T47D (cell line): Measurements from ENCODE around the gene TOP1.
A peak's percentile ranks its signal among the peaks of the same experiment; 100 is the strongest.

ENCODE experiments used
- DNase-seq, 2 experiments: peaks; one replicate each; pipeline versions ENCODE4 v3.0.0 to v3.0.0-alpha.2; 2011 to 2012; ENCODE audit warnings: low read depth in 1 of 2, low spot score in 1 of 2
- JUND ChIP-seq: IDR thresholded peaks from 2 replicates; pipeline ENCODE4 v1.6.1; 2012; ENCODE audit warnings: low read depth
- in situ Hi-C: cut with HindIII; loops from 2 replicates; pipeline ENCODE4 v1.10.0; 2016; ENCODE audit warnings: low sequenced_read_pairs, low pct_unique_long_range_greater_than_20kb

TOP1 gene

DNA sequence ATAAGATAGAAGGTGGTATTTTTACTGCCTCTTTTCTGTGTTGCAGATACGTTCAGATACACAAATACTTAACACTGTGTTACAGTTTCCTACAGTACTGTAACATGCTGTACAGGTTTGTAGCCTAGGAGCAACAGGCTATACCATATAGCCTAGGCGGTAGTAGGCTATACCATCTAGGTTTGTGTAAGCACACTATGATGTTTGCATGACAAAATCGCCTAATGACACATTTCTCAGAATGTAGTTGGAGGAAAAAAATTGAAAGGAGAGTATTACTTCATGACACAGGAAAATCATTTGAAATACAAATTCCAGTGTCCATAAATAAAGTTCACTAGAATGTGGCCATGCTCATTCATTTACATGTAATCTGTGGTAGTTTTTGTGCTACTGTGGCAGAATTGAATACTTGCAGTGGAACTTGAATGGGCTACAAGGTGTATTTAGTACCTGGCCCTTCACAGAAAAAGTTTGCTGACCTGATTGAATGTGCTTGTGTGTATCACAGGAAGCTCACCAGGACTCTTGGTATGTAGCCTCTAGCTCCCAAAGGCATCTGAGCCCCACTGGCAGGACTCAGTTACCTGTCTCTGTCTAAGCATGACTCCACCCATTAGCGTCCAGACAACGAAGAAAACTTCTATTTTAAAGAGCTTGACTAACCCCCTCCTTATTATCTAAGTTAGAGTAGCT lies 18.8 kb downstream of the TOP1 start:
- DNase-seq: no peak
- no peak for TF ChIP-seq JUND
- in situ Hi-C loops: no loop called here

DNA sequence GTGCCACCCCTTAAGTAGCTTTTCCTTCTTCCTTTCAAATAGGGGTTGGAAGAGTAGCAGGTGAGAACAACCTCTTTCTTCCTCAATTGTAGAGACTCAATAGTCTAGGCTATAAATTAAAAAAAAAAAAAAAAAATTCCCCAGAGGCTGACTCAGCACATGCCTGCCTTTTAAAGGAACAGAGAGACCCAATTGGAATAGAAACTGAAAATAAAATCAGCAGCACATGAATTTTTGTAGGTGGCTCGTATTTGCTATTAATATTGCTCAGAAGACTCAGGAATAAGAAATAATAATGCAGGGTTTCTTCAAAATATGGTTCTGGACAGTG lies 19.3 kb downstream of the TOP1 start:
- no peak for DNase-seq
- TF ChIP-seq JUND: no peak
- in situ Hi-C loops: no loop called here

DNA sequence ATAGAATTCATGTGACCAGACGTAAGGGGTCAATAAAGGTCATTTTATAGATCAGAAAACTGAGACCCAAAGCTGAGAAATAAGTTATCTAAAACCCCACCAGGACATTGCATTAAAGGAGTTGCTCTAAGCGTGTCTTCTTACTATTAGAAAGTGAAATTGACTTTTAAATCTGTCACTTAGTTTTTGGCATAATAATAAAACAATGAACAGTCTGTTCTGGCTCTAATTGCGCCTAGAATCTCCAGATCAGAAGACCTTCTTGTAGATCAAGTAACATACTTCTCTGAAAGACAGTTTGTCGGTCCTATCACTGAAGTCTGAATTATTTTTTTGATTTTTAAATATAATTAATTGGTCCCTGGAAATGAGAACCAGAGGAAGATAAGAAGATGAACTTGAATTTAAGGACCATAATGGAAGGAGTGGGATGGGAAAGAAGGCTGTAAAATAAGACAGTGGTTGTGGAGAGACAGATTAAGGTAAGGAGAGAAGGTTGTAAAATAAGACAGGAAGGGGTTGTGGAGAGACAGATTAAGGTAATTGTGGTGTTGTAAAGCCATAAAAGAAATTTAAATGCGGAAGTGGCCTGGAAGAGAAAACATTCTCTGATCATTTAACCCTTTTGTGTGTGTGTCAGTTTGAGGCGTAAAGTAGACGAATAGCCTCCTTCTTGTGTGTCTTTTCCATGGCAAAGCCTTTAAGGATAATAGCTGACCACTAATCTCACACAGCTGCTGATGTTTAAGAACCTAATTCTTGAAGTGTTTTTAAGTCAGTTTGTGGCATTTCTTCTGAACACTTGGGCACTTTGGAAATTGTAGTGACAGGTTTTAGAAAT lies 20.1 kb downstream of the TOP1 start:
- DNase-seq: no peak
- in situ Hi-C loops: no loop called here
- TF ChIP-seq JUND: no peak

DNA sequence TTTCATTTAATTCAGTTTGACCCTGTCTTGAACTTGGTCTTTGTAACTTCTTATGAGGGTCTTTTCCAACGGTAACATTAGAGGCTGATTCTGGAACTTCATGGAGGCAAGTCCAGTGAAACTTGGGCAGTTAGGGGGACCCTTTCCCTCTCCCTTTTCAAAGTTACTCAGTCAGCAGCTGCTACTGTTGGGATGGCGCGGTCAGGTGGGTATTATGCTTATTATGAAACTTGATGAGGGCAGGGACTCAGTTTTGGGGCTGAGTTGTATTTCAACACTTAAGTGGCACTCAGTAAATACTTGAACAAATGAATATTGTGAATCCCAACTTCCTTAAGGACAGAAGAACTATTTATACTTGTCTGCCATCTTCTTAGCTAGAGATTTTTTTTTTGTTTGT lies 20.8 kb downstream of the TOP1 start:
- DNase-seq: no peak
- no peak for TF ChIP-seq JUND
- in situ Hi-C loops: no loop called here

DNA sequence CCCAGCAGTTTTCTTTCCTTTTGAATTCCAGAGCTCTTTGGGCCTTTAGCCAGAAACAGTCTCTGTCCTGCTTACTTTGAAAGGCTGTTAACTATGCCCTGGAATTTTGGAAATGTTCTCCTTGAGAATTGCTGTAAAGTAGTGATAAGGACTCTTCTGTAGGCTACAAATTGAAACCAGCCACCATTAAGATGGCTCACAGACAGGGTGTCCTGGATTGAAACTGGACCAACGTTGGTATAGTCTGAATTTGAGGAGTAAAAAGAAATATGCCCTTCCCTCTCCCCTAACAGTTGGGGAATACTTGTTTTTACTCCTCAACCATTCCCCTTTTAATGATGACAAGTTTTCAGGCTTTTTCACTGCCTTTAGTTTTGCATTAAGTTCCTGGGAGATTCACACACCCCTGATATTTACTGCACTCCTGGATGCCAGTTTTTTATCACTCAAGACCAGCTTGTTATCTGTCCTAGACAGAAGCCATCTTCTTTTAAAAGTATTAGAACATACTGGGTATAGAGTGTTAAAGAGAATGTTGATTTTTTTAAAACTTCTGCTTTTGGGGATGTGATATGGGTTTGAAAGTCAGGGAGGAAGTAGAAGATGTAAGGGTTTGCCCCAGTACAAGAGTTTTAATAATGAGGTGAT lies 21.9 kb downstream of the TOP1 start:
- no peak for DNase-seq

DNA sequence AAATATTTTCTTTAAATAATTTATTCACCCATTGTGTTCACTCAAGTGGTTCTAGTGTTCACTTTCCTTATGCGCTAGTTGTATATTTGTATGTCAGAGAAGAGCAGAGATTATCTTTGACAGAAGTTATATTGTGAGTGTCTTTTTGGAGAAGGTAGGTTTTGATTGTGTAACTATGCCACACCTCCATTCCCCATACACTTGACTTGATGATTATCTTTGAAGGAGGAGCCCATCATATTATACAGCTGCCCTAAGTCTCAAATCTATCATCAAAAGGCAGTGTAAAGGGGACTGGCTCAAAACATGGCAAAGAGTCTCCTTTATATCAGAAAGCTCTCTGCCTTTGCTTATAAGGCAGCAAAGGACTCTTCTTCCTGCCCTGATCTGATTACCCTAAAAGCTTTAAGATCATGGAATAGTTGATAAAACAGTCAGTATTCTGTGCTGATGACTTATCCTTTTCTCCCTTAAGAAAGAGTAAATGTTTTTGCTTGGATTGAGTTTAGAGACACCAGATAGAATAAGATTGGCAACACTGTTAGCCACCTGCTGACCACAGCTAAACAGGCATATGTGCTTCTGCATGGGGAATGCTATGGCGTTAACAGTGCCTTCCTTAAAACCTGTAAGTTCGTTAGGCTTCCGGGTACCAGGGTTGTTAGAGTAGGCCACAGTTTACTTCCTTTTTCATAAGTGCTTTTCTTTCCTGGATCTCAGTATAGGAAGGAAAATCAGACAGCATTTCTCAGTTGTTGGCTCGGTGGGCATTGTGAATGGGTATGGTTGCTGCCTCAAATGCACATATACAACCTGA lies 22.6 kb downstream of the TOP1 start:
- no peak for TF ChIP-seq JUND
- DNase-seq: no peak
- in situ Hi-C loops: no loop called here

More for the DNA sequence above, 21.9 kb downstream of the TOP1 start:
- TF ChIP-seq JUND: no peak
- in situ Hi-C loops: no loop called here

DNA sequence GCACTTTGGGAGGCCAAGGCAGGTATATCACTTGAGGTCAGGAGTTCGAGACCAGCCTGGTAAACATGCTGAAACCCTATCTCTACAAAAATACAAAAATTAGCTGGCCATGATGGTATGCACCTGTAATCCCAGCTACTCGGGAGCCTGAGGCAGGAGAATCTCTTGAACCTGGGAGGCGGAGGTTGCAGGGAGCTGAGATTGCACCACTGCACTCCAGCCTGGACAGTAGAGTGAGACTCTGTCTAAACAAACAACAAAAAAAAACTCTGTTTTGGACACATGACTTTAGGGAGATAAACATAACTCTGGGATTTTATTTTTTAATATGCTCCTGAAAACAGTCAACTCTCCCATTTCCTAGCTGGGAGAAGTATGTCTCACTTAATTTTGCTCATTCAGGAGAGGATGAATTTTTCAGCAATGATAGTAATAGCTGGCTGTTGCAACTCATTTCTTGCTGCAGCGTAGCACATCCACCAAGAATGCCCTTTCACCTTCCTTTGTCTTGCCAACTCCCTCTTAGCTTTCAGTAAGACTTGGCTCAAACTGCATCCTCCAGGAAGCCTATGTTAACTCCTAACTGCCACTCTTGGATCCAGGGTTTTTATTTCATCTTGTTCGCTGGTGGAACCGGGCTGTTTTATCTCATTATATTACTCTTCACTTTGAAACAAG lies 24.3 kb downstream of the TOP1 start:
- in situ Hi-C loops: no loop called here
- no peak for DNase-seq

DNA sequence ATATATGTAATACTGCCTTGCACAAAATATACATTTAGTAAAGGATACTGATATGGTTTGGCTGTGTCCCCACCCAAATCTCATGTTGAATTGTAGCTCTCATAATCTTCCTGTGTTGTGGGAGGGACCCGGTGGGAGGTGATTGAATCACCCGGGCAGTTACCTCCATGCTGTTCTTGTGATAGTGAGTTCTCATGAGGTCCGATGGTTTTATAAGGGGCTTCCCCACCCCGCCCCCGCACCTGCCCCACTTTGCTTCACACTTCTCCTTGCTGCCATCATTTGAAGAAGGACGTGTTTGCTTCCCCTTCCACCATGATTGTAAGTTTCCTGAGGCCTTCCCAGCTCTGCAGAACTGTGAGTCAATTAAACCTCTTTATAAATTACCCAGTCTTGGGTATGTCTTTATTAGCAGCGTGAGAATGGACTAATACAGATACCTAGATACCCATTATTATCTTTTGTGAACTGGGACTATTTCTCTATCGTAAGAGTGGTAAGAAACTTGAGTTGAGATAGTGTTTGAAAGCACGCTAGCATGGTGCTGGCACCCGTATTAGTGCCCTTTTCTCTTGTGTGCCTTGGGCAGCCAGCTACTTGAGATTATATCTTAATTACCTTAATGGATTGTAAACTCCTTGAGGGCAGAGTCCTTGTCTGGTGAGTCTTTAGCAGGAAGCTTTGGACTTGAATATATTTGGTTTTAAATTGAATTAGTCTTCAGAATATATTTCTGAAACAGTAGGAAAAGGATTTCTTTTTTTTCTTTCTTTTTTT lies 25.6 kb downstream of the TOP1 start:
- in situ Hi-C loops: no loop called here
- peak; percentile 41; the same call in 1 of the 2 replicates for TF ChIP-seq JUND
- peak in 1 of 2 experiments; percentile 74 for DNase-seq

More for the DNA sequence above, 24.3 kb downstream of the TOP1 start:
- no peak for TF ChIP-seq JUND

DNA sequence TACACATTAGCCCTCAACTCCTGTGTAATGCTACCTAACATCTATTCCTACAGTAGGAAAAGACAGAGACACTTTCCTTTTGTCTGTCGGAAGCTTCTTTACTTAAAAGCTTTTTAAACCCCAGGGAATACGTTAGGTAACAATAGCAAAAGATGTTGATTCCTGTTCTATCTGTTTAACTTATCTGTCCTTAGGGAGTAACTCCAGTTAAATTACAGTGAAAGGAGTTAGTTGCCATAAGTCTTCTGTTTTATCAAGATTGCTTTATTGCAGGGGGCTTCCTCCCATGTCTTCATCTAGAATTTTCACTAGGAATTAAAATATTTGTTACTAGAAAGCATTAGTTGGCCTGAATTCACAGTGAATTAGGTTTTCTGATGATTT lies 26.2 kb downstream of the TOP1 start:
- no peak for DNase-seq
- in situ Hi-C loops: no loop called here
- TF ChIP-seq JUND: no peak

DNA sequence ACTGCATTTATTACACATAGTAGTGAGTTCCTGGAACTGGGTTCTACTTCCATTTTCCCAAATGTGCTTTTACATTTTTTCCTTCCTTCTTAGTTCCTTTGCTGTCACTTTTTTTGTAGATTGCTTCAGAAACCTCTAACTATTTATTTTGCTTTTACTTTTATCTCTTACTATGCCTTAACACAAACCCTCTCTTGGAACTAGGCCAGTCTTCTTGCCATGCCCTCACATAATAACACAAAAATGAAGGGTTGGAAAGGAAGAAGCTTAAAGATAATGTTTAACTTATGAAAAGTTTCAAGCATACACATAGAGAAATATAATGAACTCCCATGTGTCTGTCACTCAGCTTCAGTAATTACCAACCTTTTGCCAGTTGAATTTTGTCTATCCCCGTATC lies 27.1 kb downstream of the TOP1 start:
- no peak for TF ChIP-seq JUND
- in situ Hi-C loops: no loop called here
- DNase-seq: no peak

DNA sequence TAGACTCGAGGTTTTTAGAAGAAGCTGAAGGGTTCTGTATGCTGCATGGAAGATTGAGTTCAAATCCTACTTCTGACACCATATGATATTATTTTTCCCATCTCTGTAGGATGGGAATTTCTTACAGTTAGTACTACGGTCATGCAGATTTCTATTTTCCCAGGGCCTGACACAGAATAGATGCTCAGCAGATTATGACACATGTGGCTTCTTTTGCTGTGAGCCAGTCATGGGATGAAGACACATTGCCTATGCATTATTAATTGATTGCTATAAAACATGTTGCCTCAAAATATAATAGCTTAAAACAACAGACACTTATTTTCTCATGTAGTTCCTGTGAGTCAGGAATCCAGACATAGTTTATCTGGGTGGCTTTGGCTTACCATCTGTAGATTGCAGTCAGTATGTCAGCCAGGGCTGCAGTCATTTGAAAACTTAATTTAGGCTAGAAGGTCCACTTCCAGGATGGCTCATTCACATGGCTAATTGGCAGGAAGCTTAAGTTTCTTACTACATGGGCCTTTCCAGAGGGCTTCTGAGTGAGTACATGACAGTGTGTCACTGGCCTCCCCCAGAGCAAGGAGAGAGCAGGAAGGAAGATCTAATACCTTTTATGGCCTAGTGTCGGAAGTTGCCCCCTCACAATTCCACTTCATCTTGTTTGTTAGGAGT lies 29.5 kb downstream of the TOP1 start:
- no peak for DNase-seq
- in situ Hi-C loops: no loop called here
- no peak for TF ChIP-seq JUND
